Tibial artery (tissue), 4 donors: Measurements from ENCODE around the gene FBXL7.

Experiments used
- DNase-seq, 2 donors: peaks; one replicate each; pipeline ENCODE4 v3.0.0-alpha.2; 2019
- H3K27ac ChIP-seq, 2 donors: fragments of 200-600 bp; sonication (generic) in 1 of 2; 1 replicate in 1 of 2; 2 replicates in 1 of 2; pipeline ENCODE4 v1.5.1; 2018 to 2019; ENCODE audit warnings: mild to moderate bottlenecking in 1 of 2
- H3K27me3 ChIP-seq, 2 donors: fragments of 200-600 bp; sonication (generic) in 1 of 2; one replicate each; pipeline versions ENCODE4 v1.5.1 to v1.6.0; 2016 to 2019
- H3K36me3 ChIP-seq, 3 donors: fragments of 200-600 bp; sonication (generic) in 2 of 3; one replicate each; pipeline ENCODE4 v1.5.1; 2016 to 2019; ENCODE audit warnings: mild to moderate bottlenecking in 2 of 3
- H3K4me1 ChIP-seq, 4 donors: fragments of 200-600 bp; sonication (generic) in 2 of 4; 1 replicate in 3 of 4; 2 replicates in 1 of 4; pipeline ENCODE4 v1.5.1; 2016 to 2019
- H3K4me3 ChIP-seq, 2 donors: fragments of 200-600 bp; sonication (generic) in 1 of 2; 1 replicate in 1 of 2; 2 replicates in 1 of 2; pipeline ENCODE4 v1.5.1; 2018 to 2019; ENCODE audit warnings: mild to moderate bottlenecking in 2 of 2
- H3K9me3 ChIP-seq, 3 donors: fragments of 200-600 bp; sonication (generic) in 1 of 3; one replicate each; pipeline ENCODE4 v1.5.1; 2016 to 2019
- CTCF ChIP-seq, 2 experiments: fragments of 200-600 bp in 1 of 2; fragments of 450-650 bp in 1 of 2; IDR thresholded peaks; one replicate each; pipeline ENCODE4 v1.5.1; 2017 to 2019; ENCODE audit warnings: antibody characterized with exemption in 2 of 2, mild to moderate bottlenecking in 1 of 2, moderate library complexity in 1 of 2
- intact Hi-C: fragments of 100-400 bp; cut with DNase I; formaldehyde crosslinking; loops from one replicate; pipeline ENCODE4 v1.15.0; 2023; ENCODE audit warnings: low total_unique reads

Gene FBXL7

GRCh38 chr5:15886156-15886555 lies 386.2 kb downstream of the FBXL7 start:
- no peak overlapping the region for H3K4me3 ChIP-seq

DNA sequence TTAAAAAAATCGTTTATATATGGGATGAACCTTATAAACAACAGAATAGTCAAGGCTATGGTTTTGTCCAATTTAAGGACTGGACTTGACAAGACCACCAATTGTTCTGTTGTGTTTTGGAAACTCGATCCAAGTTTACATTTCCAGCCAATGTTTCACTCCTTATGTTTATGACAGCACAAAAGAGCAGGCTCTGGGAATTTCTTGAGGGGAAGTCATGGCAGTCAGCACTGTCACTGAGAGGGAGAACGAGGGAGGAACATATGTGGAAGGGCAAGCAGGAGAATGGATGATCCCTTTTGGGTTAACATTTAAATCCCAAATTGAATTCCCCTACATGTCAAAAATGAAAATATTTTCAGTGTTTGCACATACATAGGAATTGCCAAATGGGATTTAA lies 387.1 kb downstream of the FBXL7 start:
- intact Hi-C loops = no loop called here
- DNase-seq = no peak
- Histone ChIP-seq H3K27me3 (no peaks in the 10 kb centered on the region), H3K9me3 (no peaks in the 10 kb centered on the region), H3K4me3 (no peak overlapping the region), H3K27ac (no peak overlapping the region), H3K4me1 (no peaks in the 10 kb centered on the region), H3K36me3 (no peaks in the 10 kb centered on the region)
- no peak for TF ChIP-seq CTCF (IDR thresholded peaks at IDR 0.05)

More at GRCh38 chr5:15886156-15886555, 386.2 kb downstream of the FBXL7 start:
- intact Hi-C loops = no loop called here
- Histone ChIP-seq H3K9me3 (no peaks in the 10 kb centered on the region), H3K27me3 (no peaks in the 10 kb centered on the region), H3K4me1 (peaks cover 0 to under 1% (median 0%) of the 10 kb centered on the region in 4 donors), H3K27ac (no peak overlapping the region), H3K36me3 (no peaks in the 10 kb centered on the region)
- TF ChIP-seq CTCF (IDR thresholded peaks at IDR 0.05) = no peak
- no peak for DNase-seq

DNA sequence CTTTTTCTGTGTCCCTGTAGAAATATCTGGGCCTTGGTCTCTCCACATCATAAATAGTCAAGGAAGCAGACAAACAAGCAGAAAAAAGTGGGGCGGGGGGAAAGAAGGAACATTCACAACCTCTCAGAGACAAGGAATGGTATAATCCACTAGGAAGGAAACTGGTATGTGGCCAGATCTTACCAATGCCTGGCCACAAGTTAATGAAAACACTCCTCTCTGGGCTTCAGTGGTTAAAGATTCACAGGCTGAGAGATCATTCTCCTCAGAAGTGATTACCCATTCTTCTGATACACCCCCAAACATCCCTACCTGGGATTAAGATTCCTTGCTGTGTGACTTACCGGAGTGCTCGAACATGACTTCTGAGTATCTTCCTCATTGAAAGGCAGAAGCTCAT lies 389.0 kb downstream of the FBXL7 start:
- H3K4me1 ChIP-seq = no peaks in the 10 kb centered on the region
- no peaks in the 10 kb centered on the region for H3K9me3 ChIP-seq
- no peaks in the 10 kb centered on the region for H3K27me3 ChIP-seq
- no peaks in the 10 kb centered on the region for H3K36me3 ChIP-seq
- no peak for DNase-seq
- H3K4me3 ChIP-seq = no peak overlapping the region
- no peak for TF ChIP-seq CTCF (IDR thresholded peaks at IDR 0.05)
- intact Hi-C loops = no loop called here
- H3K27ac ChIP-seq = no peak overlapping the region

DNA sequence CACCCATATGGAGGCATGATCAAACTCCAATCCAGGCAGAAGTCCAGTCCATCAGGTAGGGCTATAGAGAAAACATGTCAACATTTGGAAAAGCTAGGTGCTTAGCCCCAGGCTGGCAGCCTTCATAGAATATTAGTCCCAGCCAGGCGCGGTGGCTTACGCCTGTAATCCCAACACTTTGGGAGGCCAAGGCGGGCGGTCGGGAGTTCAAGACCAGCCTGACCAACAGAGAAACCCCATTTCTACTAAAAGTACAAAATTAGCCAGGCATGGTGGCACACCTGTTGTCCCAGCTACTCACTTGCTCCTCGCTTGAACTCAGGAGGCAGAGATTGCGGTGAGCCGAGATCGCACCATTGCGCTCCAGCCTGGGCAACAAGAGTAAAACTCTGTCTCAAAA lies 393.9 kb downstream of the FBXL7 start:
- no peak for TF ChIP-seq CTCF (IDR thresholded peaks at IDR 0.05)
- no peaks in the 10 kb centered on the region for H3K27me3 ChIP-seq
- intact Hi-C loops = no loop called here
- H3K36me3 ChIP-seq = no peaks in the 10 kb centered on the region
- H3K9me3 ChIP-seq = no peaks in the 10 kb centered on the region
- H3K4me3 ChIP-seq = no peak overlapping the region
- H3K27ac ChIP-seq = no peak overlapping the region
- H3K4me1 ChIP-seq = no peaks in the 10 kb centered on the region
- no peak for DNase-seq

- H3K4me1 ChIP-seq = peaks cover 0 to 8% (median 3%) of the 10 kb centered on the region in 4 donors
- DNase-seq = no peak
- no peaks in the 10 kb centered on the region for H3K27me3 ChIP-seq
- no peaks in the 10 kb centered on the region for H3K36me3 ChIP-seq
- H3K9me3 ChIP-seq = no peaks in the 10 kb centered on the region
- intact Hi-C loops = no loop called here
- no peak overlapping the region for H3K4me3 ChIP-seq
- H3K27ac ChIP-seq = no peak overlapping the region
- no peak for TF ChIP-seq CTCF (IDR thresholded peaks at IDR 0.05)
These were observed 397.7 kb downstream of the FBXL7 start for GRCh38 chr5:15897656-15898055.

DNA sequence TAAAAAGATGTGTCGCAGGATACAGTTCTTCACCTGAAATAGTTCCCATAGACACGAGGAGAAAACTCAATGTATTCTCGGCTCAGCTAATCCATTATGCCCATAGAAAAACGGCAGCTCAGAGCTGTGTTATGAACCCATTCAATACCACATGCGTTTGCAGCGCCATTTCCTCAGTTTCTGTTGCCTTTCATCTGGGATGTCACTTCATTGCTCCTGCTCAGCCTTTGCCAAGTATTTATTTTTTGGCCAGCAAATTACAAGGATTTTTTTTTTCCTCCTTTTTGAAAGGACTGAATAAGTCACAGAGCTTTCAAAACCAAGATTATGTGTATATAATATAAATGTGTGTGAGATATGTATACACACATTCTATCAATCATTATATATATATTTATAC lies 398.7 kb downstream of the FBXL7 start:
- no peaks in the 10 kb centered on the region for H3K9me3 ChIP-seq
- no peaks in the 10 kb centered on the region for H3K36me3 ChIP-seq
- no peak overlapping the region for H3K4me3 ChIP-seq
- no peaks in the 10 kb centered on the region for H3K27me3 ChIP-seq
- no peak overlapping the region for H3K27ac ChIP-seq
- no peak for DNase-seq
- H3K4me1 ChIP-seq = peaks cover 0 to 18% (median 4%) of the 10 kb centered on the region in 4 donors
- no peak for TF ChIP-seq CTCF (IDR thresholded peaks at IDR 0.05)
- intact Hi-C loops = no loop called here
